GM10266 (cell line): Measurements from ENCODE around the gene BCOR.

Experiments used
- DNase-seq: peaks from one replicate; pipeline ENCODE4 v3.0.0; 2012; ENCODE audit errors: extremely low spot score
- TF ChIP-seq, protein P1 (sequence below): IDR thresholded peaks from 2 replicates; pipeline ENCODE4 v1.5.1; 2012; ENCODE audit warnings: mild to moderate bottlenecking, low read depth; ENCODE audit not compliant: control insufficient read depth, insufficient read depth; ENCODE audit errors: missing control alignments

BCOR gene

DNA sequence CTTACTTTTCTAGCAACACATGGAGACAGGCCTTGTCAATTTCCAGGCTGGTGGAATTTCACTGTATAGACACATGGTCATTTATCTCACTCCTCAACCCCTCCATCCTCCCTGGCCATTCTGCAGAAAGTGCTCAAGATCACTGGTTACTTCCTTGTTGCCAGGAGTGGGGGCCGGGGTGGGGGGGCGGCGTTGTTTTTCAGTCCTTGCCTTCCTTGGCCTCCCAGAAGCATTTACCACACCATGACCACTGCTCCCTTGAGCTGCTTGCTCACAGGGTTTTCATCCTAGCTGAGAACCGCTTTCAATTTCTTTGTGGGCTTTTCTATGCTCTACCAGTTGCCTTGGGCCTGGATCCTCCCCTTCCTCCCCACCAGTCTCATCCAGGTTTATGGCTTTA lies 14.1 kb upstream of the BCOR start:
- DNase-seq: no peak
- TF ChIP-seq, protein P1, sequence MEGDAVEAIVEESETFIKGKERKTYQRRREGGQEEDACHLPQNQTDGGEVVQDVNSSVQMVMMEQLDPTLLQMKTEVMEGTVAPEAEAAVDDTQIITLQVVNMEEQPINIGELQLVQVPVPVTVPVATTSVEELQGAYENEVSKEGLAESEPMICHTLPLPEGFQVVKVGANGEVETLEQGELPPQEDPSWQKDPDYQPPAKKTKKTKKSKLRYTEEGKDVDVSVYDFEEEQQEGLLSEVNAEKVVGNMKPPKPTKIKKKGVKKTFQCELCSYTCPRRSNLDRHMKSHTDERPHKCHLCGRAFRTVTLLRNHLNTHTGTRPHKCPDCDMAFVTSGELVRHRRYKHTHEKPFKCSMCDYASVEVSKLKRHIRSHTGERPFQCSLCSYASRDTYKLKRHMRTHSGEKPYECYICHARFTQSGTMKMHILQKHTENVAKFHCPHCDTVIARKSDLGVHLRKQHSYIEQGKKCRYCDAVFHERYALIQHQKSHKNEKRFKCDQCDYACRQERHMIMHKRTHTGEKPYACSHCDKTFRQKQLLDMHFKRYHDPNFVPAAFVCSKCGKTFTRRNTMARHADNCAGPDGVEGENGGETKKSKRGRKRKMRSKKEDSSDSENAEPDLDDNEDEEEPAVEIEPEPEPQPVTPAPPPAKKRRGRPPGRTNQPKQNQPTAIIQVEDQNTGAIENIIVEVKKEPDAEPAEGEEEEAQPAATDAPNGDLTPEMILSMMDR: no peak

DNA sequence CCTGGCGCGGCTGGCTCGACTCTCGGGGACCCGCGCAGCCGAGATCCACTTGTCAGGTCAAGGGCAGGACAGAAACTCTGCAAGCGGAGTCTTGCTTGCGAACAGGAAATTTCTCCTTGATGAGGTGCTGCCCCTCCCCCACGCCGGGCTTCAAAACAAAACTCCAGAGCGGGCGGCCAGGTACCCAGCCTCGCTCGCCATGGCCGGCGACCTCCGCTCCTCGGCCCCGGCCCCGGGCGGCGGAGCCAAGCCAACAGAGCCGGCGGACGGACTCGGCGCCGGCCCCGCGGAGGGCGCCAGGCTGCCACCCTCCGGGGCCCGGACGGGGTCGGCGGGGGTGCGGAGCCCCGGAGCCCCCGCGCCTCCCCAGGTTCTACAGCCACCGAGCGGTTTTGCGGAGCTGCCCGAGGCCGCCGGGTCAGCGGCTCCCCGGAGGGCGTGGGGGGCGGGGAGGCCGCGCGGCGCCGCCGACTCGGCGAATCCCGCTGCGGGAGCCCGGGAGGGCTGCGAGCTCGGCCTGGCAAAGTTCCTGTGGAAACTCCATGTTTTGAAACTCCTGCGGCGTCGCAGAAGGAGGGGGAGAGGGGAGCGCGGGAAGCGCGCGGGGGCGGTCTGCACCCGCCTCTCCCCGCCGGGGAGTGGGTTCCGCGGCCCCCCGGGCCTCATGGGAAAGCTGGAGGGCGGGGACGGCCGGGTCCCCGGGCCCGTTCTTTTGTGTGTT lies 11.7 kb upstream of the BCOR start:
- TF ChIP-seq, protein P1: no peak
- no peak for DNase-seq

DNA sequence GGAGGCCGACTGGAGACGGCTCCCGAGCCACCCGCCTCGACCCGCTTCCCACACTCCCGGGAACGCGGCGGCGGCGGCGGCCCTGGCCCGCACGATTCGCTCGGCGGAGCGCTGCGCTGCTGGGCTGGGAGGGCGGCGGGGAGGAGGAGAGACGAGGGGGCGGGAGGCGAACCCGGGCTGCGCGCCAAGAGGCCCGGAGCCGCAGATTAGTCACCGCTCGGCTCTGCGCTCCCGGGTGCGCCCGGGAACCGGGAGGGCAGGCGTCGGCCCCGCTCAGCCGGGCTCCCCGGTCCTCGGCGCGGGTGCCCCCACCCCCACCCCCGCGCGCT lies 11.2 kb upstream of the BCOR start:
- peak; percentile 73 for DNase-seq
- TF ChIP-seq, protein P1: no peak

DNA sequence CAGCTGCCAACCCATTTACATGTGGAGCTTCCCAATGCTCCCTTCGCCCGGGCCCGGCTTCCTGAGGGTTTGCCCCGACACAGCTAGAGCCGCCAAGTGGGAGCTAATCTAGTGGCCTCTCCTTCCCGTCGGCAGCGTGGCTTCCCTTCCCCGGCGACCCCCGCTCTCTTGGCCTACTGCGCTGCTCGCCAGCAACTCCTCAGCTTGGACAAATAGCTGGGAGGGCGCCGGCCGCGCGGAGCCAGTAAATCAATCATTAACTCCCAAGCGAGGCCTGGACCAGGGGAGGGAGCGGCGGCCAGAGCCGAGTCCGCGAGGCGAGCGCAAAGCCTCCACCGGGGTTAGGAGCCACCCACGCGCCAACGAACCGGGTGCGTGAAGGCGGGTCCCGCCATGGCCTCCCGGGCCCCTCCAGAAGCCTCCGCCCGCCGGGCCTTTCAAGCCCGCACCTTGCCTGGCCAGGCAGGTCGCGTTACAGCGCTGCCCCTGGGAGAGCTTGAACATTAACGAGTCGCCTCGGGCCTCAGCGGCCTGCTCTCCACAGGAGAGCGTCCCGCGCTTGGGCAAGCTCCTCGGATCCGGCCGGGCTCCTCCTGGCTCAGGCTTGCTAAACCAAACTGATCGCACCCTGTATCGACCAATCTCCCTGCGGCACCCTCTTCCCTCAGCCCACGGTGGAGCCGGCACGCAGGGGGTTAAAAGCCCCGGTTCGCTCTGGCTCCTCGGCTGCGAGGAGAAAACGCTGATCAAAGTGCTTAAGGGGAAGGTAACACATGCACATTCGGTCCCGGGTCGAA lies 10.6 kb upstream of the BCOR start:
- no peak for DNase-seq

DNA sequence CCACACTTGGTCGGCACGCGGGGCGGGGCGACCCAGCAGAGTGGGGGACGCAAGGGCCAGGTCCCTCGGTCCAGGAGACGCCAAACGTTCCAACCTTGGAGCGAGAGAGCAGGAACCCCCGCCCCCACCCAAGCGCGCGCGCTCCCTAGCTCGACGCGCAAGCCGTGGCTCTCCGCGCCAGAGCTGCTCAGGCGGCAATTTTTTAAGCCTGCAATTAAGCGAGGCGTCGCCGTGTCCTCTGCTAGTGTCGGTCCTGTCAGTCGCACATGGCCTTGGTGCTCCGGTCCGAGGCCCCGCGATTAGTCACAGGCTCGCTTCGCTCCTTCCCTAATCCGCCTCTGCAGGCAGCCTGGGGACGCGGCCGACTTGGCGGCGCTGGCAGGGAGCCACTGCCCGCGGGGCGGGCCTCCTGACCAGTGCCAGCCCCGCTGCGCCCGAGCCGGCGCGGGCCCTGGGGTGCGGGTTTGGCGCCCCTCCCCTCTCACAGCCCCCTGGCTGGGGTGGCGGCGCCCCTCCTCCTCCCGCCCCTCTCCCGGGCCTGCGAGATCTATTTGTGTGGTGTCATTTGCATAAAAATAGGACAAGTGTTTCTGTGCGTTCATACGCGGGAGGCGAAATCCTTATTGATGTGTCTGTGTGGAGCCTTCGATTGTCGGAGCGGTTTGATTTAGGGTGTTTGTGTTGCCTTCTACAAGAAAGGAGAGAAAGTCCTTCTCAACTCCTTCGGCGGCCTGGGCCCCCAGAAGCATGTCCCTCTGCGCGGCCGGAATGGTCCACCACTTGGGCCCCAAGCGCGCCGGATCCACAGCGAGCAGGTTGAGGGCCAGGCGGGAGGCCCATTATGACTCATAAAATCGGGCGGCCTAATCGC lies 9.8 kb upstream of the BCOR start:
- DNase-seq: no peak
- TF ChIP-seq, protein P1: no peak

More for the DNA sequence above, 10.6 kb upstream of the BCOR start:
- TF ChIP-seq, protein P1: no peak

DNA sequence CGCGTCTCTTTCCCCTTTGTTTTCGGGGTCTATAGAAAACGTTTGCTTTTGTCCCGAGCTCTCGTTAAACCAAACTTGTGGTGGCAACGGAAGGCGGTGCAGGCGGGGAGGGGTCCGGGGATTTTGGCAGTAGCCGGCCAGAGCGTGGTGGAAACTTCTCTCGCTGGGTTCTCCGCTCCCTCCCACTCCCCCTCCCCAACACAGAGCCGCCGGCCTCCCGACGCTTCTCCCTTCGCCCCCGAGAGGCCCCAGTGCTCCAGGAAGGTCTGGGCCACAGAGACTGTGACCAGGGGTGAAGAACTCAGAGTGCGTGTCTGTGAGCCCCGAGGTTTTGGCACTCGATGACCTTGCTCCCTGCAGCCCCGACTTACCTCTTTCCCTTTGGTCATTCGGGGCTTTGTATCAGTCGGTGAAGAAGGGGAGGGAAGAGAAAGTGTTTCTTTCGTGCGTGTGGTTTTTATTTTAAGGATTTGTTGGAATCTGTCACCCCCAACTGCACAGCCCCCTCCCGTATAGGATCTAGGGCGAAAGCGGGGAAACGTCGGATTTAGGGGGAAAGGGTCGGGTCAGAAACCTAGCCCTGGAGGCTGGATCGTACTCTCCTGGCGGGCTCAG lies 9.0 kb upstream of the BCOR start:
- no peak for DNase-seq
- TF ChIP-seq, protein P1: no peak
